PC-3 (cell line): Measurements from ENCODE around the gene DGKD.

Experiments
- EZH2 ChIP-seq: fragments of 300-600 bp; sonication (generic); IDR thresholded peaks from one replicate; pipeline ENCODE4 v1.6.1; 2017; ENCODE audit warnings: antibody characterized with exemption, mild to moderate bottlenecking, low read length; ENCODE audit not compliant: unreplicated experiment
- EZH2phosphoT487 ChIP-seq: fragments of 300-600 bp; sonication (generic); IDR thresholded peaks from 2 replicates; pipeline ENCODE4 v1.6.1; 2018; ENCODE audit warnings: mild to moderate bottlenecking, antibody characterized with exemption, low read length, borderline replicate concordance
- TF ChIP-seq, protein P1 (sequence below): fragments of 300-600 bp; sonication (generic); conservative IDR thresholded peaks from 2 replicates; pipeline ENCODE4 v1.5.1; 2017; ENCODE audit warnings: antibody characterized with exemption, low read depth, mild to moderate bottlenecking, low read length

GRCh38 chr2:233379441-233379840, 25.1 kb downstream of the DGKD start:
- TF ChIP-seq, protein P1, sequence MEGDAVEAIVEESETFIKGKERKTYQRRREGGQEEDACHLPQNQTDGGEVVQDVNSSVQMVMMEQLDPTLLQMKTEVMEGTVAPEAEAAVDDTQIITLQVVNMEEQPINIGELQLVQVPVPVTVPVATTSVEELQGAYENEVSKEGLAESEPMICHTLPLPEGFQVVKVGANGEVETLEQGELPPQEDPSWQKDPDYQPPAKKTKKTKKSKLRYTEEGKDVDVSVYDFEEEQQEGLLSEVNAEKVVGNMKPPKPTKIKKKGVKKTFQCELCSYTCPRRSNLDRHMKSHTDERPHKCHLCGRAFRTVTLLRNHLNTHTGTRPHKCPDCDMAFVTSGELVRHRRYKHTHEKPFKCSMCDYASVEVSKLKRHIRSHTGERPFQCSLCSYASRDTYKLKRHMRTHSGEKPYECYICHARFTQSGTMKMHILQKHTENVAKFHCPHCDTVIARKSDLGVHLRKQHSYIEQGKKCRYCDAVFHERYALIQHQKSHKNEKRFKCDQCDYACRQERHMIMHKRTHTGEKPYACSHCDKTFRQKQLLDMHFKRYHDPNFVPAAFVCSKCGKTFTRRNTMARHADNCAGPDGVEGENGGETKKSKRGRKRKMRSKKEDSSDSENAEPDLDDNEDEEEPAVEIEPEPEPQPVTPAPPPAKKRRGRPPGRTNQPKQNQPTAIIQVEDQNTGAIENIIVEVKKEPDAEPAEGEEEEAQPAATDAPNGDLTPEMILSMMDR = no peak
- no peak for TF ChIP-seq EZH2
- TF ChIP-seq EZH2phosphoT487 = no peak
